Measurements from ENCODE around the gene CYB5D1.

CYB5D1 gene

DNA sequence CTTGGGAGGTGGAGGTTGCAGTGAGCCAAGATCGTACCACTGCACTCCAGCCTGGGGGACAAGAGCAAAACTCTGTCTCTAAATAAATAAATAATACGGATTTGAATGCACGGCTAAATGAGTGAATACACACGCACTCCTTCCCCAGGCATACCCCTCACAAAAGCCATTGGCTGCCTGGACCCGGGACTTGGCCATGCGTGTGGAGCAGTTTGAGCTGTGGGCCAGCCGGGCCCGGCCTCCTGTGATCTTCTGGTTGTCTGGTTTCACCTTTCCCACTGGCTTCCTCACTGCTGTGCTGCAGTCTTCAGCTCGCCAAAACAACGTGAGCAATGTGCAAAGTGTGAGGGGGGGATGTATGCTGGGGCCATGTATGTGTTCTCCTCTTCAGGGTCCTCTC lies 25.4 kb upstream of the CYB5D1 start:
- no CpG with 5 or more reads among the region's 10 CpGs for WGBS (ENCODE audit: extremely low coverage, insufficient coverage, insufficient read length)
- peaks cover 12 to 14% of the 10 kb centered on the region in 2 experiments for H3K4me1 ChIP-seq (ENCODE audit: control insufficient read depth in 1 of 2, insufficient read depth in 2 of 2, low read length in 2 of 2)
- H3K18ac ChIP-seq (ENCODE audit: low read length), result no peak overlapping the region
- no peak for DNase-seq
- no peak overlapping the region for H3K23ac ChIP-seq (ENCODE audit: low read length)
- no peak overlapping the region for H3K4me2 ChIP-seq (ENCODE audit: low read length)
- no peak overlapping the region for H4K12ac ChIP-seq (ENCODE audit: low read depth, low read length)
- no peak overlapping the region for H3K27ac ChIP-seq (ENCODE audit: low read depth, low read length)
- no peak overlapping the region for H2BK5ac ChIP-seq (ENCODE audit: low read depth, low read length, poor library complexity)
- H3K27me3 ChIP-seq (ENCODE audit: insufficient read depth, low read length), result no peaks in the 10 kb centered on the region
- H3K14ac ChIP-seq (ENCODE audit: low read length), result no peak overlapping the region
- H3K4ac ChIP-seq (ENCODE audit: low read depth, low read length), result no peak overlapping the region
- no peak overlapping the region for H4K8ac ChIP-seq (ENCODE audit: low read depth, low read length)
- H3K9me3 ChIP-seq (ENCODE audit: insufficient read depth, low read depth, low read length), result peaks cover 2% of the 10 kb centered on the region
- peaks cover 12% of the 10 kb centered on the region for H3K79me1 ChIP-seq (ENCODE audit: low read length)
- H2BK12ac ChIP-seq (ENCODE audit: low read length), result no peak overlapping the region
- no peak overlapping the region for H2AFZ ChIP-seq (ENCODE audit: insufficient read depth, low read length, poor library complexity)
- no peaks in the 10 kb centered on the region for H3K36me3 ChIP-seq (ENCODE audit: control insufficient read depth in 1 of 2, insufficient read depth in 2 of 2, low read length in 2 of 2)
- no peak overlapping the region for H3K9ac ChIP-seq (ENCODE audit: low read length)
- peaks cover 2% of the 10 kb centered on the region for H3K79me2 ChIP-seq (ENCODE audit: control insufficient read depth, insufficient read depth, low read length, poor library complexity)
- H2BK120ac ChIP-seq (ENCODE audit: insufficient read depth, low read length, poor library complexity), result no peak overlapping the region
- H3K4me3 ChIP-seq (ENCODE audit: low read depth, low read length), result no peak overlapping the region
- no peak overlapping the region for H4K91ac ChIP-seq (ENCODE audit: low read depth, low read length)
- no peak overlapping the region for H2AK5ac ChIP-seq (ENCODE audit: low read length)

DNA sequence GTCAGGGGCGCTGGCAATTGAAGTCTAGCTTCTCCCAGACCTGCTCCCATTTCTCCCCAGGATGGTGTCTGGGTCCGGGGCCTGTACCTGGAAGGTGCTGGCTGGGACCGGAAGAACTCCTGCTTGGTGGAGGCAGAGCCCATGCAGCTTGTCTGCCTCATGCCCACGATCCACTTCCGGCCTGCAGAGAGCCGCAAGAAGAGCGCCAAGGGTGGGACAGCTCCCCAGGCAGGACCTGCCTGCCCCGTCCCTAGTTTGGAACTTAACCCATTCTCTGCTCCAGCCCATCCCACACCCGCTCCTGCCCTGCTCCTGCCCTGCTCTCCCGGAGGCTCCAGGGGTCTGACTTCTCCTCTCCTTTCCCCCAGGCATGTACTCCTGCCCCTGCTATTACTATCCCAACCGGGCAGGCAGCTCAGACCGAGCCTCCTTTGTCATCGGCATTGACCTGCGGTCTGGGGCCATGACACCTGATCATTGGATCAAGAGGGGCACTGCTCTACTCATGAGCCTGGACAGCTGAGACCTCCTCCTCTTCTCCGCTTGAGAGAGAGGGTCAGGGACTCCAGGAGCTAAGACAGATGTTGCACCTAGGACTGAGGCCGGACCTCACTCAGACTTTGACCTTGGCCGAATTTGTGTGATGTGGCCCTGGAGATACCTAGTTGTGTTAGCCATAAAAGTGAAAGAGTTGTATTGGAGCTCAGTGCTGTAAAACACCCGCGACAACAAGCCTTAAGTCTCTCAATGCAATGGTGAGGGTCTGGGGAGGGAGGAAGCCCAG lies 24.6 kb upstream of the CYB5D1 start:
- Histone ChIP-seq H3K23ac (ENCODE audit: low read length) (no peak overlapping the region), H4K91ac (ENCODE audit: low read depth, low read length) (no peak overlapping the region), H3K9me3 (ENCODE audit: insufficient read depth, low read depth, low read length) (peaks cover 2% of the 10 kb centered on the region), H3K79me2 (ENCODE audit: control insufficient read depth, insufficient read depth, low read length, poor library complexity) (peaks cover 2% of the 10 kb centered on the region), H4K12ac (ENCODE audit: low read depth, low read length) (no peak overlapping the region), H2BK12ac (ENCODE audit: low read length) (no peak overlapping the region), H3K9ac (ENCODE audit: low read length) (no peak overlapping the region), H3K4me3 (ENCODE audit: low read depth, low read length) (no peak overlapping the region), H3K36me3 (ENCODE audit: control insufficient read depth in 1 of 2, insufficient read depth in 2 of 2, low read length in 2 of 2) (no peaks in the 10 kb centered on the region), H3K4me2 (ENCODE audit: low read length) (peak overlapping the region; percentile 96), H3K18ac (ENCODE audit: low read length) (no peak overlapping the region), H3K4ac (ENCODE audit: low read depth, low read length) (no peak overlapping the region), H2AK5ac (ENCODE audit: low read length) (no peak overlapping the region), H3K27me3 (ENCODE audit: insufficient read depth, low read length) (no peaks in the 10 kb centered on the region), H2AFZ (ENCODE audit: insufficient read depth, low read length, poor library complexity) (no peak overlapping the region), H3K4me1 (ENCODE audit: control insufficient read depth in 1 of 2, insufficient read depth in 2 of 2, low read length in 2 of 2) (peaks cover 12 to 14% of the 10 kb centered on the region in 2 experiments), H3K27ac (ENCODE audit: low read depth, low read length) (no peak overlapping the region), H2BK5ac (ENCODE audit: low read depth, low read length, poor library complexity) (no peak overlapping the region), H4K8ac (ENCODE audit: low read depth, low read length) (peak overlapping the region; percentile 15), H3K79me1 (ENCODE audit: low read length) (peaks cover 12% of the 10 kb centered on the region), H2BK120ac (ENCODE audit: insufficient read depth, low read length, poor library complexity) (no peak overlapping the region), H3K14ac (ENCODE audit: low read length) (no peak overlapping the region)
- WGBS (ENCODE audit: extremely low coverage, insufficient coverage, insufficient read length), result no CpG with 5 or more reads among the region's 19 CpGs
- no peak for DNase-seq

GRCh38 chr17:7833795-7834541 lies 23.8 kb upstream of the CYB5D1 start, which contains the start of gene KDM6B:
Gene KDM6B (plus strand): TSS chr17:7834217. CDS start chr17:7845555, 11,338 bp downstream.
- peaks cover 5% of the 10 kb centered on the region for H3K79me2 ChIP-seq (ENCODE audit: control insufficient read depth, insufficient read depth, low read length, poor library complexity)
- H3K79me1 ChIP-seq (ENCODE audit: low read length), result peaks cover 18% of the 10 kb centered on the region
- H3K36me3 ChIP-seq (ENCODE audit: control insufficient read depth in 1 of 2, insufficient read depth in 2 of 2, low read length in 2 of 2), result no peaks in the 10 kb centered on the region
- peaks cover 17 to 18% of the 10 kb centered on the region in 2 experiments for H3K4me1 ChIP-seq (ENCODE audit: control insufficient read depth in 1 of 2, insufficient read depth in 2 of 2, low read length in 2 of 2)
- no peak within 1 kb of the TSS for H3K14ac ChIP-seq (ENCODE audit: low read length)
- peak within 1 kb of the TSS; percentile 39 for H4K91ac ChIP-seq (ENCODE audit: low read depth, low read length)
- peak within 1 kb of the TSS; percentile 62 for H3K27ac ChIP-seq (ENCODE audit: low read depth, low read length)
- no peak within 1 kb of the TSS for H4K12ac ChIP-seq (ENCODE audit: low read depth, low read length)
- peak within 1 kb of the TSS; percentile 73 for H2BK5ac ChIP-seq (ENCODE audit: low read depth, low read length, poor library complexity)
- H3K23ac ChIP-seq (ENCODE audit: low read length), result no peak within 1 kb of the TSS
- H3K4ac ChIP-seq (ENCODE audit: low read depth, low read length), result no peak within 1 kb of the TSS
- H3K4me2 ChIP-seq (ENCODE audit: low read length), result peak within 1 kb of the TSS; percentile 96
- H3K9ac ChIP-seq (ENCODE audit: low read length), result no peak within 1 kb of the TSS
- peak within 1 kb of the TSS; percentile 83 for H3K4me3 ChIP-seq (ENCODE audit: low read depth, low read length)
- peaks cover 2% of the 10 kb centered on the region for H3K9me3 ChIP-seq (ENCODE audit: insufficient read depth, low read depth, low read length)
- no CpG with 5 or more reads among the region's 49 CpGs for WGBS (ENCODE audit: extremely low coverage, insufficient coverage, insufficient read length)
- peak within 1 kb of the TSS; percentile 60 for H2AFZ ChIP-seq (ENCODE audit: insufficient read depth, low read length, poor library complexity)
- no peak within 1 kb of the TSS for H2BK120ac ChIP-seq (ENCODE audit: insufficient read depth, low read length, poor library complexity)
- H4K8ac ChIP-seq (ENCODE audit: low read depth, low read length), result peak within 1 kb of the TSS; percentile 15
- no peak within 1 kb of the TSS for H2BK12ac ChIP-seq (ENCODE audit: low read length)
- no peaks in the 10 kb centered on the region for H3K27me3 ChIP-seq (ENCODE audit: insufficient read depth, low read length)
- DNase-seq, result peak; percentile 91 to 93
- H2AK5ac ChIP-seq (ENCODE audit: low read length), result no peak within 1 kb of the TSS
- H3K18ac ChIP-seq (ENCODE audit: low read length), result no peak within 1 kb of the TSS

DNA sequence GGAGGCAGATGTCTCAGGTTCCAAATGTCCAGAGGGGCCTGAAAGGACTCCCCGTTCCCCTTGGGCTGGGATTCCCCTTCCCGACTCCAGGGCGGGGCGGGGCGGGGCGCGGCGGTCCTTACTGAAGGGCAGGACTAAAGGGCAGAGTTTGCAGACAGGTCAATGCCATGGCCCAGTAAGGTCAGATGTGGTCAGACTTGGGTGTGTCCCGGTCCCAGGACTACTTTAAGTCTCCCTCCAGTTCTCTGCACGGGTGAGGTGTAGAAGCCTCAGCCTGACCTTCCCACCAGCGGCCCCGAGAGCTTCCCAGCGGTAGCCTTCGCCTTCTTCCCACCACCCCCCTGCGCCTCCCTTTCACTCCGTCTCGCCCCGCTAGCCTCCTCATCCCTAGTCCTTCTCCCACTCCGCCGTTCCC lies 23.3 kb upstream of the CYB5D1 start:
- no peak overlapping the region for H2BK5ac ChIP-seq (ENCODE audit: low read depth, low read length, poor library complexity)
- H3K36me3 ChIP-seq (ENCODE audit: control insufficient read depth in 1 of 2, insufficient read depth in 2 of 2, low read length in 2 of 2), result no peaks in the 10 kb centered on the region
- H2AK5ac ChIP-seq (ENCODE audit: low read length), result no peak overlapping the region
- peak overlapping the region; percentile 39 for H4K91ac ChIP-seq (ENCODE audit: low read depth, low read length)
- H4K8ac ChIP-seq (ENCODE audit: low read depth, low read length), result no peak overlapping the region
- peak overlapping the region; percentile 42 for H3K4me3 ChIP-seq (ENCODE audit: low read depth, low read length)
- H3K27me3 ChIP-seq (ENCODE audit: insufficient read depth, low read length), result no peaks in the 10 kb centered on the region
- DNase-seq, result peak; percentile 85 to 89
- peaks cover 20% of the 10 kb centered on the region for H3K79me1 ChIP-seq (ENCODE audit: low read length)
- peak overlapping the region; percentile 60 for H2AFZ ChIP-seq (ENCODE audit: insufficient read depth, low read length, poor library complexity)
- no peak overlapping the region for H3K9ac ChIP-seq (ENCODE audit: low read length)
- no peak overlapping the region for H3K4ac ChIP-seq (ENCODE audit: low read depth, low read length)
- H3K27ac ChIP-seq (ENCODE audit: low read depth, low read length), result peak overlapping the region; percentile 62
- H2BK120ac ChIP-seq (ENCODE audit: insufficient read depth, low read length, poor library complexity), result no peak overlapping the region
- no peak overlapping the region for H2BK12ac ChIP-seq (ENCODE audit: low read length)
- WGBS (ENCODE audit: extremely low coverage, insufficient coverage, insufficient read length), result no CpG with 5 or more reads among the region's 20 CpGs
- H3K4me1 ChIP-seq (ENCODE audit: control insufficient read depth in 1 of 2, insufficient read depth in 2 of 2, low read length in 2 of 2), result peaks cover 23 to 24% of the 10 kb centered on the region in 2 experiments
- H4K12ac ChIP-seq (ENCODE audit: low read depth, low read length), result no peak overlapping the region
- no peak overlapping the region for H3K14ac ChIP-seq (ENCODE audit: low read length)
- H3K23ac ChIP-seq (ENCODE audit: low read length), result no peak overlapping the region
- H3K4me2 ChIP-seq (ENCODE audit: low read length), result peak overlapping the region; percentile 96
- no peak overlapping the region for H3K18ac ChIP-seq (ENCODE audit: low read length)
- peaks cover 5% of the 10 kb centered on the region for H3K79me2 ChIP-seq (ENCODE audit: control insufficient read depth, insufficient read depth, low read length, poor library complexity)
- peaks cover 2% of the 10 kb centered on the region for H3K9me3 ChIP-seq (ENCODE audit: insufficient read depth, low read depth, low read length)

Measured in trophoblast cell (in vitro differentiated cells and primary cell).